AG10803 (cell line): ENCODE measurements around the gene SLC25A30.
"Not testable (repeated sequence)": the region's sequence is repeated elsewhere in the genome, so short reads cannot be mapped to it uniquely, and the experiment has no call there.

Experiments
- DNase-seq: peaks from one replicate; pipeline ENCODE4 v3.0.0; 2010; ENCODE audit warnings: low read depth
- H3K4me3 ChIP-seq: 2 replicates; pipeline ENCODE4 v1.5.1; 2011; ENCODE audit warnings: mild to moderate bottlenecking, low read length, control low read depth
- TF ChIP-seq, protein P1 (sequence below): conservative IDR thresholded peaks from 2 replicates; pipeline ENCODE4 v1.5.1; 2011; ENCODE audit warnings: mild to moderate bottlenecking, low read length, control low read depth, inconsistent platforms

The SLC25A30 gene

DNA sequence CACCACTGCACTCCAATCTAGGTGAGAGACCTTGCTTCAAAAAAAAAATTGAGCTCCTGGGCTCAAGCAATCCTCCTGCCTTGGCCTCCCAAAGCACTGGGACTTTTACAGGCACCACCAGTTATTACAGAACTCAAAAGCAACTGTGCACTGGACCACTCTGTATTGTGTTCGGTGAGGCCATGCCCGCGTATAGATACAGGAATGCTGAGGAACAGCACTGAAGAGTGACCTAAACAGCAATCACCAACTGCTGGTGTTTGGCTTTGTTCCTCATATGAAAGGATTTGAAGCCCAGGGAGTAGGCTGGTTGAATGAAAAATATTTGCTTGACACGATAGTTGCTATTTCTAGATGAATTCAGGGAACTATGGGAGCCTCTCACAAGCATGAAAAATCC, 29.5 kb downstream of the SLC25A30 start:
- no peak for DNase-seq
- no peak overlapping the region for H3K4me3 ChIP-seq
- TF ChIP-seq, protein P1, sequence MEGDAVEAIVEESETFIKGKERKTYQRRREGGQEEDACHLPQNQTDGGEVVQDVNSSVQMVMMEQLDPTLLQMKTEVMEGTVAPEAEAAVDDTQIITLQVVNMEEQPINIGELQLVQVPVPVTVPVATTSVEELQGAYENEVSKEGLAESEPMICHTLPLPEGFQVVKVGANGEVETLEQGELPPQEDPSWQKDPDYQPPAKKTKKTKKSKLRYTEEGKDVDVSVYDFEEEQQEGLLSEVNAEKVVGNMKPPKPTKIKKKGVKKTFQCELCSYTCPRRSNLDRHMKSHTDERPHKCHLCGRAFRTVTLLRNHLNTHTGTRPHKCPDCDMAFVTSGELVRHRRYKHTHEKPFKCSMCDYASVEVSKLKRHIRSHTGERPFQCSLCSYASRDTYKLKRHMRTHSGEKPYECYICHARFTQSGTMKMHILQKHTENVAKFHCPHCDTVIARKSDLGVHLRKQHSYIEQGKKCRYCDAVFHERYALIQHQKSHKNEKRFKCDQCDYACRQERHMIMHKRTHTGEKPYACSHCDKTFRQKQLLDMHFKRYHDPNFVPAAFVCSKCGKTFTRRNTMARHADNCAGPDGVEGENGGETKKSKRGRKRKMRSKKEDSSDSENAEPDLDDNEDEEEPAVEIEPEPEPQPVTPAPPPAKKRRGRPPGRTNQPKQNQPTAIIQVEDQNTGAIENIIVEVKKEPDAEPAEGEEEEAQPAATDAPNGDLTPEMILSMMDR: no peak

GRCh38 chr13:45386892-45387575, 31.1 kb downstream of the SLC25A30 start:
- not testable (repeated sequence) for H3K4me3 ChIP-seq, DNase-seq

DNA sequence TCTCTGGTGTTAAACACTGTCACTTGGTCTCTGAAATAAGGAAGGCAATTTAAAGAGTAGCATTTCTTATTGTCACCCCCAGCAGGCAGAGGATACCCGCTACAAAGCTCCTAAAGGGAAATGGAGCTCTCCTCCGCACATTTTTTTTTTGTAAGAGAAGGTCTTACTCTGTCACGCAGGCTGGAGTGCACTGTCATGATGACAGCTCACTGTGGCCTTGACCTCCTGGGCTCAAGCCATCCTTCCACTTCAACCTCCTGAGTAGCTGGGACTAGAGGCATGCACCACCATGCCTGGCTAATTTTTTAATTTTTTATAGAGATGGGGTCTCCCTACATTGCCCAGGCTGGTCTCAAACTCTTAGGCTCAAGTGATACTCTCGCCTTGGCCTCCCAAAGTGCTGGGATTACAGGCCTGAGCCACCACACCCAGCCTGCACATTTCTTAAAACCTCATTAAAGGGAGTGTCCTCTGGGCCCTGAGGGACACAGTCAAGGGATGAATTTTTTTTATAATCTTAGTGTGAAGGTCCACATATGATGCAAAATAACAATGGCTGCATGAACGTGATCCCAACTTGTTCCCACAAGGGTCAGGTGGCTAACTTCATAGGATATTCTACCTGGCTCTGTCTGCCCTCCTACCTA, 32.1 kb downstream of the SLC25A30 start:
- TF ChIP-seq, protein P1: no peak
- no peak for DNase-seq
- no peak overlapping the region for H3K4me3 ChIP-seq

GRCh38 chr13:45385320-45385719, 32.9 kb downstream of the SLC25A30 start:
- DNase-seq: no peak
- H3K4me3 ChIP-seq: no peak overlapping the region
- TF ChIP-seq, protein P1: no peak

GRCh38 chr13:45384474-45385174, 33.5 kb downstream of the SLC25A30 start:
- no peak overlapping the region for H3K4me3 ChIP-seq
- no peak for DNase-seq
- TF ChIP-seq, protein P1: no peak

- DNase-seq, H3K4me3 ChIP-seq: not testable (repeated sequence)
Observed at GRCh38 chr13:45382739-45383138, 35.4 kb downstream of the SLC25A30 start.

DNA sequence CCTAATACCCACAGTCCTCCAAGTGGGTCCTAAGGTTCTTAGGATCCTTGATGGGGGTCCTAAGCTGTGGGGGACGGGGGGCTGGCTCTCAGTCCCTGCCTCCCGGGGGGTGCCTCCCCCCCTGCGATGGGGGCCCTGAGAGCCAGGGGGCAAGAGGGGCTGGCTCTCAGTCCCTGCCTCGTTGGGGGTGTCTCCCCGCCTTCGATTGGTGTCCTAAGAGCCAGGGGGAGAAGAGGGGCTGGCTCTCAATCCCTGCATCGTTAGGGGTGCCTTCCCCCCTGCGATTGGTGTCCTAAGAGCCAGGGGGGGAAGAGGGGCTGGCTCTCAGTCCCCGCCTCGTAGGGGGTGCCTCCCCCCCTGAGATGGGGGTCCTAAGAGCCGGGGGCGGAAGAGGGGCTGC, 37.0 kb downstream of the SLC25A30 start:
- DNase-seq: no peak
- TF ChIP-seq, protein P1: no peak
- no peak overlapping the region for H3K4me3 ChIP-seq

- DNase-seq, H3K4me3 ChIP-seq: not testable (repeated sequence)
Observed at GRCh38 chr13:45380708-45381107, 37.5 kb downstream of the SLC25A30 start.

DNA sequence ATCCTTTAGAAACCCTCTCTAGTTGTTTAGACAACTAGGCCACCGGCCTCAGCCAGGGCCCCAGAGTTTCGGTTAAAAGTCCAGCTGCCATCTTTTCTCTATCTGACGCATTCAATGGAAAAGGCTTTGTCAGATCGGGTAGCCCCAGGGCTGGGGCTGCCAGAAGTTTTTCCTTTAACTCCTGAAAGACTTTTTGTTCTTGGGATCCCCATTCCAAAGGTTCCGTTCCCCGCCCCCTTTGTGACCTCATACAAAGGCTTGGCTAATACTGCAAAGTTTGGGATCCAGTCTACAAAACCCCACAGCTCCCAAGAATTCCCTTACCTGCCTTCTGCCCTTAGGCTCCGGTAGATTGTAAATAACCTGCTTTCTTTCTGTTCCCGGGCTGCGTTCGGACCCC, 38.7 kb downstream of the SLC25A30 start:
- H3K4me3 ChIP-seq, DNase-seq: not testable (repeated sequence)

DNA sequence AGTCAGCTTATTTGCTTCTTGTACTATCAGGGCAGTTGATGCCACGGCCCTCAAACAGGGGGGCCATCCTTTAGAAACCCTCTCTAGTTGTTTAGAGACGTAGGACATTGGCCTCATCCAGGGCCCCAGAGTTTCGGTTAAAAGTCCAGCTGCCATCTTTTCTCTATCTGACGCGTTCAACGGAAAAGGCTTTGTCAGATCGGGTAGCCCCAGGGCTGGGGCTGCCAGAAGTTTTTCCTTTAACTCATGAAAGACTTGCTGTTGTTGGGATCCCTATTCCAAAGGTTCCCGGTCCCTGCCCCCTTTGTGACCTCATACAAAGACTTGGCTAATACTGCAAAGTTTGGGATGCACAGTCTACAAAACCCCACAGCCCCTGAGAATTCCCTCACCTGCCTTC, 39.4 kb downstream of the SLC25A30 start:
- DNase-seq, H3K4me3 ChIP-seq: not testable (repeated sequence)

DNA sequence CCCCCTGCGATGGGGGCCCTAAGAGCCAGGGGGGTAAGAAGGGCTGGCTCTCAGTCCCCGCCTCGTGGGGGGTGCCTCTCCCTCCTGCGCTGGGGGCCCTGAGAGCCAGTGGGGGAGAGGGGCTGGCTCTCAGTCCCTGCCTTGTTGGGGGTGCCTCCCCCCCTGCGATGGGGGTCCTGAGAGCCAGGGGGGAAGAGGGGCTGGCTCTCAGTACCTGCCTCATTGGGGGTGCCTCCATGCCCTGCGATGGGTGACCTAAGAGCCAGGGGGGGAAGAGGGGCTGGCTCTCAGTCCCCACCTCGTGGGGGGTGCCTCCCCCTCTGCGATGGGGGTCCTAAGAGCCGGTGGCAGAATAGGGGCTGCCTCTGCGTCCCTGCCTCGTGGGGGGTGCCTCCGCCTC, 40.9 kb downstream of the SLC25A30 start:
- not testable (repeated sequence) for H3K4me3 ChIP-seq, DNase-seq

DNA sequence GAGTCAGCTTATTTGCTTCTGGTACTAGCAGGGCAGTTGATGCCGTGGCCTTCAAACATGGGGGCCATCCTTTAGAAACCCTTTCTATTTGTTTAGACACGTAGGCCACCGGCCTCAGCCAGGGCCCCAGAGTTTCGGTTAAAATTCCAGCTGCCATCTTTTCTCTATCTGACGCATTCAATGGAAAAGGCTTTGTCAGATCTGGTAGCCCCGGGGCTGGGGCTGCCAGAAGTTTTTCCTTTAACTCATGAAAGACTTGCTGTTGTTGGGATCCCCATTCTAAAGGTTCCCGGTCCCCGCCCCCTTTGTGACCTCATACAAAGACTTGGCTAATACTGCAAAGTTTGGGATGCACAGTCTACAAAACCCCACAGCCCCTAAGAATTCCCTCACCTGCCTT, 41.5 kb downstream of the SLC25A30 start:
- H3K4me3 ChIP-seq, DNase-seq: not testable (repeated sequence)
